GM19372 (cell line): ENCODE data around the gene FREY1.
"Not testable (repeated sequence)": the region's sequence is repeated elsewhere in the genome, so short reads cannot be mapped to it uniquely, and the experiment has no call there.

ENCODE experiments used
- ATAC-seq: cut with Tn5 transposase; IDR thresholded peaks from one replicate; pipeline ENCODE4 v1.9.1; 2021; ENCODE audit warnings: mild to moderate bottlenecking, low read depth, moderate library complexity; ENCODE audit not compliant: unreplicated experiment

Gene FREY1

DNA sequence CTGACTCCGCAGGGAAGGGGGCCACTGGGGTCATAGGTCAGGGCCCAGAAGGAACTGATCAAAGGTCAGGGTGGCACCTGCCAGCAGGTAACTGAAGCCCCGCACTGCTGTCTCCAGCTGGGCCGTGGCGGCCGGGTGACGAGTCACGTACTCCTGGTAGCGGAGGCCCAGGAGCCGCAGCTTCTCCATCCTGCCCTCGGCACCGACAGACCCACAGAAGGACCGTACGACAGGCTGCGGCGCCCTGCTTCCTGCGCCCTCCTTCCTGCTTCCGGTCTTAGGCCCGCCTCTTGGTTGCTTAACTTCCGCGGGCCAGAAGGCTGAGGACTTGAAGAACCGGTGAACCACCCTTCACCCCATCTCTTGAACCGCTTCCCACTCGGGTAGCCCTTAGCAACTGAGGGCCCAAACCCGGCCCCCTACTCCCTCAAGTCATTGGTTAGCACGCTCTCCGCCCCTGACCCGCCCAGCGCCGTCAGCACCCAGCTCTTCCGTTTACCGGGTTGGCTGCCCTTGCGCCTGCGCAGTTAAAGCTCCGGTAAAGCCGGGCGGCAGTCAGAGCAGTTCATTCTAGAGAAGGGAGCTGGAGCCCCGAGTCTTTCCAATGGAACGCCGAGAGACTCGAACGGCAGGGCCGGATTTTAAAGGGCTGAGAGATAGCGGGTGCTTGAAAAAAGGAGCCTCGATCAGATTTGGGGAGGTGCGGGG is 10.7 kb upstream of the FREY1 start, which contains the start of gene PEX16:
Gene PEX16, minus strand, starts transcription at position 255 of the 708 bp plus-strand sequence. Its CDS starts 66 bp downstream, at position 189.
- peak; percentile 84 for ATAC-seq

DNA sequence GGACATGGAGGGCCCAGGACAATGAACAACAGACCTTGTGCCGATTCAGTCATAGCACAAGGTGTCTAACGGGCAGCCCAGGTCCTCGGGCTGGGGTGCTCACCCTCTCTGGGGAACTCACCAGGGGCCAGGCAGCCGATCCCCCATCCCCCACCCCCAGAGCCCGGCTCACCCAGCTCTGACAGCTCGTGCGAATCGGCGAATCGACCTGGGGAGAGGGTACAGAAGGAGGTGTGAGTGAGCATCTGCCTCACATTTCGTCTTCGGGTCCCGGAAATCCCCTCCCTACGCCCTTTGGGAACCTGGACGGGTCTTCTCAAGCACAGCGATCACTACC is 10.2 kb upstream of the FREY1 start:
- ATAC-seq, result no peak

DNA sequence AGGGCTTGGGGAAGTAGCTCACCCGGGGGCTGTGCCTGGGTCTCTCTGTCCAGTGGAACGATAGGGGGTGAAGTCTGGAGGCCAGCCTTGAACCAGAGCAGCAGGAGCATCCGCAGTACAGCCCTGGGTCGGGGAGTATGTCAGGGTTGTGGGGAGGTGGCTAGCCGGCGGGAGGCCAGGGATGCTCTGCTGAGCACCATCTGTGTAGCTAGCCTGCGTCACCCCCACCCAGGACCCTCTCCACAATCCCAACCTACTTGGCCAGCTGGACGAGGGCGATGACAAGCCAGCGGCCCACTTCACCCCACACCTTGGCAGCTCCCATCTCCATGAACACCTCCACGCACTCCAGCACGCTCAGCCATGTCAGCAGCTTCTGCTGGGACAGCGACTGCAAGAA is 8.4 kb upstream of the FREY1 start:
- no peak for ATAC-seq

DNA sequence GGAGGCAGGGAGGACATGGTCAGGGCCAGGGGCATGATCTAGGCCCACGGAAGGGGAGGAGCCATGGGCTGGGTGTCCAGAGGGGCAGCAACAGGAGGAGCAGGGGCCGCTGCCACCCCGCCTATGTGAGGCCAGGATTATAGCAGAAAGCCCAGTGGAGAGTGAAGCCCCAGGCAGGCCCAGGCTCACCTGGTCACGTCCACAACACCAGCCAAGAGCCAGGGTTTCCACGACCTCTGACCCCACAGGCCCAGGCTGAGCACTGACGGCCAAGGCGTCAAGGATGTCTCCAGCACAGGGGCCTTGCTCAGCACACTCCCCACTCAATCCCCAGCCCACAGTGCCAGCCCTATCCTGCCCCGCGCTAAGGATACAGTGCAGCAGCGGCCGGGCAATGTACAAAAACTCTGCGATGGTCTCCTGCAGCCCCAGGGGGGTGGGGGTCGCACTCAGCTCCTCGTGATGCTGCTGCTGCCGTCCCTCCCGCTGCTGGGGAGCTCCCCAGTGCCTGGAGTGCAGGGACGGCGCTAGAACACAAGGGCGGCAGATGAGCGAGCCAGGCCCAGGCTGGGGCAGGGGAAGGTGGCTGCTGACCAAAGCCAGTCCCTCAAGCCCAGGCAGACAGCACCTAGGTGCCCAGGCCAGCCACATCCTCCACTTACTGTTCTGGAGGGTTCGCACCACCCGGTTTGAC is 7.0 kb upstream of the FREY1 start:
- no peak for ATAC-seq

DNA sequence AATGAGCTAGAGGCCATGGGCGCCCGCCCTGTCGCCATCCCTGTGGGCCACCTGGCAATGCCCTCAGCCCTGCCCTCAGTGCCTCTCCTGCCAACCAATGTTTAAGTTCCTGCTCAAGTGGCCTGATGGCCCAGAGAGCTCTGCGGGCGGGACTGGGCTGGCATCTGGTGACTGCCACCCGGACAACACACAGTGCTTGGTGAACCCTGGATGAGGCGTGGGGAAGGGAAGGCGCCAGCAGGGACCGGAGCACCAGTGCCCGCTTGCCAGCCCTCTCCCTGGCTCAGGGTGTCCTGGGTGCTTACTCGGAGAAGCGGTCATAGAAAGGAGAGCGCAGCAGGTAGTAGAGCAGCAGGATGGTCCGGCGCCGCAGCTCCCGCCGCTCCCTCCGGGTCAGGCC is 6.4 kb upstream of the FREY1 start:
- ATAC-seq, result no peak

DNA sequence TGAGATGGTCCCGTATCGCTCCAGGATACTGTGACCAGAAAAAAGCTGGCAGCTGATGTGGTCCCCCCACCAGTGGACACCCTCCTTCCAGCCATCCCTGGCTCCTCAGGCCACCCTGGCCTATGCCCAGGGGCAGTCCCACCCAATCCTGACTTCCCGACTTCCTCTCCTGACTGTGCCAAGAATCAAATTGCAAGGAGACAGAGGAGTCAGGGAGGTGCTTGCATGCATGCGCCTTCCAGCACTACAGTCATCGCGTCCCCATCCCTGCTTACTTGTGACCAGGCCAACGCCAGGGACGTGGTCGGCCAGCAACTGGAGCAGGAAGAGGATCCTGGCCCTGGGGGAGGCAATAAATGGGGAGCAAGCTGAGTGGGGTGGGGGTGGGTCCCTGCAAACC is 3.6 kb upstream of the FREY1 start:
- ATAC-seq, result no peak

DNA sequence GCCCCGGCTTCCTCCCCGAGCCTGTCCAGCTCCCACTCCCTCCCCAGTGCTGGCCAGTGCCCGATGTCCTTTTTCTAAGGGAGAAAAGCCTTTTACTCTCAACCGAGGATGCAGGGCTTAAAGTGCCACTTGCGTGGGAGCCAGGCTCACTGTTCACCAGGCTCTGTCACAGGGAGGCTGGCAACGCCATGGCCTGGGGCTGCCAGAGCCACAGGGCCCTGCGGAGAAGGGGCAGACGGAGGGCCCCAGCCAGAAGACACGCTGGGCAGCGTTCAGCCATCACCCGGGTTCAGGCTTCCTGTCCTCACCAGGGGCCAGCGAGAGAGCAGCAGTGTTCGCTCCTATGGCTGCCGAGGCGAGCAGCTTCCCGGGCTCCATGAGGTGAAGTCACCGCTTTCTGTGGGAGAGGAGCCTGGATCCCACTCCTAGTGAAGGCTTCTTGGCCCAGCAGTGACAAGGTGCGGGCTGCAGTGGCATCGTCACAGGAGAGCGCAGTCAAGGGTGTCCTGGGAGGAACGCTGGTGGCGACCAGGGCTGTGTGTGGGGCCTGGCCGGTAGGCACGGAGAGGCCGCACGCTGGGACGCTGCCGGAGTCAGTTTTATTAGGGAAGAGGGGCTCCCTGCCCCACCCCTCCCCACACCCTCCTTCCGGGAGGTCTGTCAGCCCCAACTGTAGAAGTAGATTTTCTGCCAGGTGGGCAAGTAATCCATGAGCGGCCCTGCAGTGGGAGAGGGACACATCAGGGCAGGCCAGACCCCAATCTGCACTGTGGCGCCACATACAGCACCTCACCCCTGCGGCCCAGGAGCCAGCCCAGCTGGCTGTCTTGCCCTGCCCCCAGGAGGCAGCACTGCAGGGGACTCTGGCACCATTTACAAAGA is 2.8 kb upstream of the FREY1 start:
- no peak for ATAC-seq

DNA sequence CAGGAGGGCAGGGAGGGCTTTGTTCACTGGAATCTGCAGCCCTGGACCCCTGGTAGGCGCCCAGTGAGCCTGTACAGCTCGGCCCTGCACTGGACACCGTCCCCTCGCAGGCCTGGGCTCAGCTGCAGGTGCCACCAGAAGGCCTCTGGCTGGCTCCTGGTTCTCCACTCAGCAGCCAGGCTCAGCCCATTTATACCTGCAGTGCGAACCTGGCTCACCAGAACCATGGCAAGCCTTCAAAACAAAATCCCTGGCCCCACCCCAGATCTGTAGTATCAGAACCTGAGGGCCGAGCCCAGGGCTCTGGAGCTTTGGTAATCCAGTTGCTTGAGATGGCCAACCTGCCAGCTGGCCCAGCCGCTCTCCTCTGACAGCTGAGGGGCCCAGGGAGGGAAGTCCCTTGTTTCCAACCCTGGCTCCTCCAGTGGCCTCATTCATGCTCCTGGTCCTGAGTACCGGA is 870 bp upstream of the FREY1 start:
- no peak for ATAC-seq

DNA sequence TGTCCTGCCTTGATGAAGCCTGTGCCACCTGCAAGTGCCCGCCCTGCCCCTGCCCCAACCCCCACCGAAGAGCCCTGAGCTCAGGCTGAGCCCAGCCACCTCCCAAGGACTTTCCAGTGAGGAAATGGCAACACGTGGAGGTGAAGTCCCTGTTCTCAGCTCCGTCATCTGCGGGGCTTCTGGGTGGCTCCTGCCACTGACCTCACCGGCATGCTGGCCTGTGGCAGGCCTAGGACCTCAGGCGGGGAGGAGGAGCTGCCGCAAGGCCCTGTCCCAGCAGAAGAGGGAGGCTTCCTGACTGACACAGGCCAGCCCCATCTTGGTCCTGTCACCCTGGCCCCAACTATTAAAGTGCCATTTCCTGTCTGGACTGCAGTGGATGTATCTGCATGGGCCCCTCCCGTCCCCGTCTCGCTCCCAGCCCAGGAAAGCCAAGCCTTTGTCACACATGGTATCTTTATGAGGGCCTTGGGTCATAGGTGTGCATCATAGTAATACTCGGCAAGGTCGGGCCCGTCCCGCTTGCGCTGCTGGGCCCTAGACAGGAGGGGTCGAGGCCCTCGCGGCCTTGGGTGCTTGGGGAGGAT is 882 bp downstream of the FREY1 start:
- ATAC-seq, result no peak

DNA sequence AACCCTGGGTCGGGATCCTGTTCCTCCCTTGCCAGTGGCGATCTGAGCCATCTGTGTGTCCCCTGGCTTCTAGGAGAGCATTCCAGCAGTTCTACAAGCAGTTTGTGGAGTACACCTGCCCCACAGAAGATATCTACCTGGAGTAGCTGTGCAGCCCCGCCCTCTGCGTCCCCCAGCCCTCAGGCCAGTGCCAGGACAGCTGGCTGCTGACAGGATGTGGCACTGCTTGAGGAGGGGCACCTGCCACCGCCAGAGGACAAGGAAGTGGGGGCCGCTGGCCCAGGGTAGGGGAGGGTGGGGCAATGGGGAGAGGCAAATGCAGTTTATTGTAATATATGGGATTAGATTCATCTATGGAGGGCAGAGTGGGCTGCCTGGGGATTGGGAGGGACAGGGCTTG is 1.5 kb downstream of the FREY1 start:
- ATAC-seq, result not testable (repeated sequence)

DNA sequence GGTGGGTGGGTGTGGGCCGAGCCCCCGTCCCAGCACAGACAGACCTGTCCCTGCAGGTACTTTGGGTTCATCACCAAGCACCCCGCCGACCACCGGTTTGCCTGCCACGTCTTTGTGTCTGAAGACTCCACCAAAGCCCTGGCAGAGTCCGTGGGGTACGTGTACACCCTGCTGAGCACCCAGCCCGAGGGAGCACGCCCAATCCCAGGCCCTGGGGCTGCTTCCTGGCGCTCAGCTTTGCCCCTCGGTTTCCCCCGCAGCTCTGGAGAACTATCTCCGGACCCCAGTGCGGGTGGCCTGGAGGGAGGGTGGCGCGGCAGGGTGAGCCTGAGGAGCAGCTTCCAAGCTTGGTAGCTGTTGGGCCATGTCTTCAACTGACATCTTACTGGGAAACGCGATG is 2.0 kb downstream of the FREY1 start:
- ATAC-seq, result no peak

DNA sequence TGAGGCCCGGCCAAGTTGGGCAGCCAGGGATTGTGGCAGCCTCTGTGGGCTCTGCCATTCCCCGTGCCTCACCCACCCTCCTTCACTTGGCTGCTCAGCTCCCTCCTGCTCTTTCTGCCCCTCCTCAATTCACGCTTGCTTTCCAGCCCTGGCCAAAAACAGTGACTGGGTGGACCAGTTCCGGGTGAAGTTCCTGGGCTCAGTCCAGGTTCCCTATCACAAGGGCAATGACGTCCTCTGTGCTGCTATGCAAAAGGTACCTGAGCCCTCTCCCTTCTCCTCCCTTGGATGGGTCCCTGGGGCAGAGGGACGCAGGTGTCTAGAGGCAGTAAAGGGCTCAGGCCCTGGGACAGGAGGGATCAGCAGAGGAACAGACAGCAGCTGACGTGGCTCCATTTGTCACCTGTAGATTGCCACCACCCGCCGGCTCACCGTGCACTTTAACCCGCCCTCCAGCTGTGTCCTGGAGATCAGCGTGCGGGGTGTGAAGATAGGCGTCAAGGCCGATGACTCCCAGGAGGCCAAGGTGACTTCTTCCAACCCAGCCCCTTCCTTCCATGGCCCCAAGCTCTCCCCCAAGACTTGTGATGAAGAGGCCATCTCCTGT is 2.7 kb downstream of the FREY1 start:
- ATAC-seq, result no peak

DNA sequence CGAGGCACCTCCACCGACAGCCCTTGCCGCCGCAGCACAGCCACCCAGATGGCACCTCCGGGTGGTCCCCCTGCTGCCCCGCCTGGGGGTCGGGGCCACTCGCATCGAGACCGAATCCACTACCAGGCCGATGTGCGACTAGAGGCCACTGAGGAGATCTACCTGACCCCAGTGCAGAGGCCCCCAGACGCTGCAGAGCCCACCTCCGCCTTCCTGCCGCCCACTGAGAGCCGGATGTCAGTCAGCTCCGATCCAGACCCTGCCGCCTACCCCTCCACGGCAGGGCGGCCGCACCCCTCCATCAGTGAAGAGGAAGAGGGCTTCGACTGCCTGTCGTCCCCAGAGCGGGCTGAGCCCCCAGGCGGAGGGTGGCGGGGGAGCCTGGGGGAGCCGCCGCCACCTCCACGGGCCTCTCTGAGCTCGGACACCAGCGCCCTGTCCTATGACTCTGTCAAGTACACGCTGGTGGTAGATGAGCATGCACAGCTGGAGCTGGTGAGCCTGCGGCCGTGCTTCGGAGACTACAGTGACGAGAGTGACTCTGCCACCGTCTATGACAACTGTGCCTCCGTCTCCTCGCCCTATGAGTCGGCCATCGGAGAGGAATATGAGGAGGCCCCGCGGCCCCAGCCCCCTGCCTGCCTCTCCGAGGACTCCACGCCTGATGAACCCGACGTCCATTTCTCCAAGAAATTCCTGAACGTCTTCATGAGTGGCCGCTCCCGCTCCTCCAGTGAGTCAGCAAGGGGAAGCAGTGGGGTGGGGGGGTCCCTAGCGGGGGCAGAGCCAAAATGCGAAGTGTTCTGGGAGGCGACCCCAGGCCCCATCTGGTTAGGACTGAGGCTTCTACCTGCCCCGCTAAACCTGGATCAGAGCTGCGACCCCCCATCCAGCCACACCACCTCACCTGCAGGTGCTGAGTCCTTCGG is 4.4 kb downstream of the FREY1 start:
- ATAC-seq, result no peak

DNA sequence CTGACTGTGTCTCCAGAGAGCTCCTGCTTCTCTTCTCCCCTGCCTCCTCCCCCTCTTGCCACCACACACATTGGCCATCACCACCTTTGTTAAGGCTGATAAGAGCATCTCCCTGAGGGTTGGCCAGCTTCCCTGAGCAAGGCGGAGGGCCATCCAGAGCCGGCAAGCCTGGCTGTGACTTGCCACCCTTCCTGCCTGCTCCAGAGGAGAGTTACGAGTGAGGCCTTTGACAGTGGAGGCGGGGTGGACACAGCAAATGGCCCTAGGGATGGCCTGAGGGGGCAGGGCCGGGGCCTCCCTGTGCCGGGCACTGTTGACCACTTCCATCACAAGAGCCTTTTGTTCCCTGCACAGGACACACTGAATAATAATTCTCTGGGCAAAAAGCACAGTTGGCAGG is 5.4 kb downstream of the FREY1 start:
- ATAC-seq, result no peak

DNA sequence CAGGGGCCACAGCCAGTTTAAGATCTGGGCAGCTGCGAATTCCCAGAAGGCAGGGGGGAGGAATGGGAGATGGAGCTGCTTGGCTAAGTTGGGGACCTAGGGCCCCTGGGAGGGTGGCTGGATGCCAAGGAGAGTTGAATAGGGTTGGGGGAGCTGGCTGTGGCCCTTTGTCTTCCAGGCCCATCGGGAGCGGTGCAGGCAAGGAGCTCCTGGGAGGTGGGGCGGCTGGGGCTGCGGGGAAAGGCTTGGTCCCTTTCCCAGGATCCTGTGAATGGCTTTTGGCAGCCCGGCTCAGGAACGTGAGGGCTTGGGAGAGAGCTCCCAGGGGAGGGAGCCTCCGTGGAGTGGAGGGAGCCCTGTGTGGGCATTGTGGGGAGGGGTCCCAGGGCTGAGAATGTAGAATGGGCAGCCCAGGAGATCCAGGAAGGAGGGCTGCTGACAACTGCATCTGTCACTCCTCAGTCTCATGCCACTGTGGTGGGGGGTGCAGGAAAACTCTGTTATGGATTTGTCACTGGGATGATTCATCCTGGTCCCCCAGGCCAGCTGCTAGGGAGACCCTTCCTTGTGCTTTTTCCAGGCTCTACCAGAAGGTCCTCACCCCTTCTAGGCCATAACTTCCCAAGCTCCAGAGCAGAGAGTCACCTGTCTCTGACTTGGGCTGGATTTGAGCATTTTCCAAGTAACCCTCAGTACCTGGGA is 6.0 kb downstream of the FREY1 start:
- ATAC-seq, result no peak

DNA sequence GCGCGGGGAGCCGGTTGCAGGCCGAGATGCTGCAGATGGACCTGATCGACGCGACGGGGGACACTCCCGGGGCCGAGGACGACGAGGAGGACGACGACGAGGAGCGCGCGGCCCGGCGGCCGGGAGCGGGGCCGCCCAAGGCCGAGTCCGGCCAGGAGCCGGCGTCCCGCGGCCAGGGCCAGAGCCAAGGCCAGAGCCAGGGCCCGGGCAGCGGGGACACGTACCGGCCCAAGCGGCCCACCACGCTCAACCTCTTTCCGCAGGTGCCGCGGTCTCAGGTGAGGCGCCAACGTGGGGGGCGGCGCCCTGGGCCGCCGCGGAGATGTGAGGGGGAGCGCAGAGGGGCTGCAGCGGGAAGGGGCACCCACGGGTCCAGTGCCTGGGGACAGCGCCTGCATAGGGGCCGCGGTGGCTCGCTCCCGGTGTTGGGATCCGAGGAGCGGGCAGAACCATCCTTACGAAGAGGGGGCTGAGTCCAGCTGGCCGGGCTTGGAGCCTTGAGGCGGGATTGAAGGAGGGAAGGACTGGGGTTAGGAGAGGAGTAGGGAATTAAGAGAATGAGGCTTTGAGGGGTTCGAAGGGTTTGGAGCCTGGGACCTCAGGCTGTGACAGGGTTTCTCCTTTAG is 6.8 kb downstream of the FREY1 start:
- ATAC-seq, result not testable (repeated sequence)

DNA sequence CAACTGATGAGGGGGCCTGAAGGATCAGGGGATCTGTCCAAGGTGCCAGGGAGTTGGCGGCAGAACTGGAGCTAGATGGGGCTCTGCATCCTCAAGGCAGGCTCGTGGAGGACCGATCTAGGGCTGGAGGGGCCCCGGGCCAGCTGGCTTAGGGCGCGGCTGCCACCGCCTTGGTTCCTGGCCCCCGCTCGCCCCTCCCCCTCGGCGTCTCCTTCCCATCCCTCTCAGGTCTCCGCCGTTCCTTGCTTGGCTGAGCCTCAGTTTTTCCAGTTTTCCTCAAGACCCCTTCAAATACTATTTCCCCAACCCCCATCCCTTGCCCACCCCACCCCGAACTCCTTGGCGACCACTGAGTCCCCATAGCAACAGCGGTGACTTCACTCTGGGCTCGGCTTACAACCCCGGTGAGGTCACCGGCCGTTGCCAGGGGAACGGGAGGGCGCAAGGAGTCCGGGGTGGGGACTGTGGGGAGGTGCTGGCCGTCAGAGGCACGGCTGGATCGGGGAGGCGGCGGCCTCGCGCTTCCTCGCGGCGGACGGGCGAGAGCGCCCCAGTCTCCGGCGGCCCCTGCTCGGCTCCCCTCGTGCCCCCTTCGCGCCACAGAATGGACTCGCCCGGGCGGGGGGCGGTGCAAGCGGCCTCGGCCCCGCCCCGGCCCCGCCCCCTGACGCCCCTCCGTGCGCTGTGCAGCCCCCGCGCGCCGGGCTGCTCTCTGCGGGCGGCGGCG is 7.5 kb downstream of the FREY1 start:
- ATAC-seq, result no peak

DNA sequence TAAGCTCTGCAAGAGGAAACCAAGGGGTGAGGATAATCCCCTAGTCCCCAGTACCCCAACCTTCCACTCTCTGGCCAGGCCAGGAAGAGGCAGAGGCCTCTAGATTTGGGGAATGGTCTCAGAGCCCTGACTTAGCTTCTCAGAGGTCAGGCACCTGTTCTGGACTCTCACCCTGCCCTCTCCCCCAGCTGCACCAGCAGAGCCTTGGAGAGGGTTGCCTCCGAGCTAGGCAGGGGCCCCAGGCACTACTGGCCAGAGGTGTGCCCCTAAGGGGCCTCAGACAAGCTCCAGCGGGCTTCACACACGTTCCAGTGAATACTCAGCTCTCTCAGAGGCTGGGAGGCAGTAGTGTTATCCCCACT is 8.0 kb downstream of the FREY1 start:
- ATAC-seq, result no peak
